GM12872 (cell line): ENCODE data around the gene GPRC5B.

Source experiments
- CTCF ChIP-seq: IDR thresholded peaks from 3 replicates; pipeline ENCODE4 v1.5.1; 2011; ENCODE audit warnings: low read depth, mild to moderate bottlenecking, low read length, moderate library complexity; ENCODE audit not compliant: insufficient read depth

GPRC5B gene

GRCh38 chr16:19884611-19885450 is at the start of gene GPRC5B:
Gene GPRC5B (minus strand): TSS chr16:19884848. CDS start chr16:19872845, 12,003 bp downstream.
- TF ChIP-seq CTCF = no peak

GRCh38 chr16:19933740-19934139 is 49.1 kb upstream of the GPRC5B start:
- no peak for TF ChIP-seq CTCF

GRCh38 chr16:19929062-19929511 is 44.4 kb upstream of the GPRC5B start:
- TF ChIP-seq CTCF = no peak

- no peak for TF ChIP-seq CTCF
These were observed 43.8 kb upstream of the GPRC5B start for GRCh38 chr16:19928432-19928831.

GRCh38 chr16:19926449-19927390 is 42.1 kb upstream of the GPRC5B start:
- TF ChIP-seq CTCF = no peak

- no peak for TF ChIP-seq CTCF
These were observed 38.7 kb upstream of the GPRC5B start for GRCh38 chr16:19923396-19923795.

- TF ChIP-seq CTCF = no peak
These were observed 34.5 kb upstream of the GPRC5B start for GRCh38 chr16:19919142-19919541.
